ENCODE data around the gene TOGARAM2.

DNA sequence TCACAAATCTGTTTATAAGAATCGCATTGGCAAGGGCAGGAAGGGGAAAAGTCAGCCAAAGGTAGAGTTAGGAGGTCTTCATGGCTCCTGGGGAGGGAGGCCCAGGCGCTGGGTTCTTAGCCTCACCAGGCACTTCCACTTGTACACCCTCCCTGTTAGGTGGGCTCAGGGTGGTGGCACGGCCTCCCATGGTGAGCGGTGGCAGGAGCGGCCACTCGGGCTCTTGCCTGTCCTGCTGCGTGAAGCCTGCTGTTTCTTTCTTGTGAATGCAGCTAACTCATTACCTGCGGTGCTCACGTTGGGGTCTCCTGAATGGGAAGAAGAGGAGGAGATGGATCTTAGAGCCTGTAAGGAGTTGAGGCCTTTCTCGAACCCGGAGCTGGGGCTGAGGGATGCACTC lies 40.8 kb downstream of the TOGARAM2 start:
- TF ChIP-seq EZH2 (IDR thresholded peaks at IDR 0.05): no peak
- no peak for TF ChIP-seq FOXP2 (optimal IDR thresholded peaks at IDR 0.05; ENCODE audit: control extremely low read depth, extremely low read length, insufficient read depth)

Data from SK-N-MC (cell line).